Epidermal melanocyte (primary cell): Measurements from ENCODE around the gene HOXA1.
A peak's percentile ranks its signal among the peaks of the same experiment; 100 is the strongest.

Experiments
- DNase-seq: peaks from one replicate; pipeline ENCODE4 v3.0.0; 2011; ENCODE audit warnings: low spot score; ENCODE audit not compliant: insufficient read length

HOXA1 gene

DNA sequence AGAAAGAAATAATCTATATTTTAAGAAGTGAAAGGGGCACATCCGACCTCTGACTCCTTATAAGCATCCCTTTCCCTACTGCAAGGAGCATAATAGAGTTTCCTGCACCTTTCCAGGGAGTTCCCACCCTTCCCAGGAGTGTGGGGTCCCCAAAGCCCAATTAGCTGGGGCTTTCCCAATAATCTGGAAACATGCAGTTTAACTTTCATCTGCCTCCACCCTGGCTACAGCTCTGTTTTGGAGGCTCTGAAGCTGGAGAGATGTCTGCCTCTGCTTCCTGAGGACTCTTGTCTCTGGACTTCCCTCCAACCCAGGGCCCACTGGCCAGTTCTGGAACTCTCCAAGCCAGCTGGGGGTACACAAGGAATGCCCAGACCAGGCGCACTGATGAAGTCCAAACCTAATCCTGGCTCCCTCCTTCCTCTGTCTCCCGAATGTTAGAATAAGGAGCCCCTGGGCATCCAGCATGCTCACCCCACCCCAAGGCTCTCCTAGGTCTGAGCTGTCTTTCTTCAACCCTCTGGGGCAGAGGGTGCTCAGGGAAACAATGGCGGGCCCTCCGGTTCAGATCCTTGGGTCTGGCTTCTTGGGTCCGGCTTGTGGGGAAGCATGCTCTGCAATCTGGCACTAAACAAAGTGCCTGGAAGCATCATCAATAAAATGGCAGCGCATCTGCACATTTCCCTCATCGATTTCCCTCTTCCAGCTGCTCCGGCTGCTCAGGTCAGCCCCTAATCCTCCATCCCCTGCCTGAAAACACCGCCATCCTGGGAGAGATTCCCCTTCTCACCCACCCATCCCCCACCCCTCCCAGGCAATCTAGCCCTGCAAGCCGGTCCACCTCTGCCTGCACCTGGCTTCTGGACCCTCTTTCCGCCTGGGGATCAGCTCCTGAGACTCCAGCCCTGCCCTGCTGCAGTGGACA, 21.4 kb upstream of the HOXA1 start:
- DNase-seq = no peak

- no peak for DNase-seq
These were observed 20.5 kb upstream of the HOXA1 start for GRCh38 chr7:27116031-27116961.

GRCh38 chr7:27115221-27116026, 19.6 kb upstream of the HOXA1 start:
- DNase-seq = no peak

GRCh38 chr7:27114881-27115220, 19.1 kb upstream of the HOXA1 start:
- DNase-seq = no peak

DNA sequence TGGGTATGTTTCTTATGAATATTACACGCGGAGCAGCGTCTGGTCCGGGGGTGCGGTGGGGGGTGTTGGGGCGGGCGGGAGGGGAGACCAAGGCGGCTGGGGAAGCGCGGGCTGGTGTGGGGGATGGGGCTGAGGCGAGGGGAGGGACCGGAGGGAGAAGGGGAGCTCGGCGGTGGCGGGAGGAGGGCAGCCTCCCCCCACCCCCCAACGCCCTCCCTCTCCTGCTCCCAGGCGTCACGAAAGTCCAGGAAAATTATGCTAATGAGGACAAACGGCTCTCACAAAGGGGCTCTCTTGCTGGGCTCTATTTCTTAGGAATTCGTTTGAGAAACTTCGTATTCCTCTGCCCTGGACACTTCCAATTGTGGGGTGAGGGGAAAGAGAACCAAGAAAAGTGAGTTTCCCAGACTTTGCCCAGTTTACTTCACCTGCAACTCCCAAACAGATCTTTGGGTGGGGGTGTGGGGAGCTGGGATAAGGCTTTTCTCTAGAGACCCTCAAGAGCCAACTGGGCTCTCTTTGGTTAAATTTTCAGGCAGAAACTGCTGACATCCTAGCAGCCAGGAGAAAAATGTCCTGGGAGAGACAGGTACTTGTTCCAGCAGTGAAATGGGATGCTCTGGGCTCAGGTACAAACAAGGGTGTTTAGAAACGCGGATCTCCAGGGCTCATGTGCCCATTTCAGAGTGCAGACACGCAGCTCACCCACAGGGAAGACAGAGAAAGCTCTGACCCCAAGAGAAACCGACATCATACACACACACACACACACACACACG, 18.4 kb upstream of the HOXA1 start:
- DNase-seq = no peak

- no peak for DNase-seq
These were observed 17.5 kb upstream of the HOXA1 start for GRCh38 chr7:27112955-27113949.

DNA sequence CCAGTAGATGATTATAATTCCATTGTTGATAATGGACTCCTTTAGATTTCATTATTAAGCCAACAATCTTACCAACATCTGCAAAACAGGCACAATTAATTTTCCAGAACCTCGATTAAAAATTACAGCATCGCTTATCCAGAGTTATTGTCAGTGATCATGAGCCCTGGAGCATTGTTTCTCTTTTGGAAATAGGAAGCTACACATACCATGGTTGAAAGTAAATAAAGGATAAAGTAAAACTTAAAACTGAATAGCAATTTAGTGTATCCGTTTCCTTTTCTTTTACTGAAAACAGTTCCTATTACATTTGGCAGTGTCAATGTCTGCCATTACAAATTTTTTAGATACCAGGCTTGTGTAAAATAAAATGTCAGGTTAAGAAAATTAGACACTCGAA, 16.6 kb upstream of the HOXA1 start:
- DNase-seq = no peak

DNA sequence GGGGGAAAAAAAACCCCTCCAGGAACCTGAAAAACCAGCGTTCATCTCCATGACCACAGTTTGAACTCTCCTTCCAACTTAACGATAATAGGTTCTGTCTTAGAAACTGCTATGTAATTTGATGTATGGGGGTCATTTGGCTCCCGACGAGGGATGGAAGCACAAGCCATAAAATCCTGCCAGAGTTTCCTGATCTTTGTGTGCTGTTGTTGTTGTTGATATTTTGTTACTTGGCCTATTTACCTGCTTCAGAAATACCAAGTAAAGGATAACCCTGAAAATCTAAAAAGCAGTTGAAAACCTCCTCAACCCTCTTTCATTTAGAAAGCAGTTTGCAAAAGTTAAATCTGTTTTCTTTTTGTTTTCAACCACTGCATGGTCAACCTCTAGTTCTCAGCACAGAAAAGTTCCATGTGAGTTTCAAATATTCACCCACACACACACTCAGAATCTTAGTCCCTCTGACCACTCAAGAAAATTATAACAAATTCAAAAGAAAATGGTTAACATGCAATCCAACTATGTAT, 16.0 kb upstream of the HOXA1 start:
- DNase-seq = no peak

GRCh38 chr7:27111042-27111750, 15.4 kb upstream of the HOXA1 start:
- no peak for DNase-seq

DNA sequence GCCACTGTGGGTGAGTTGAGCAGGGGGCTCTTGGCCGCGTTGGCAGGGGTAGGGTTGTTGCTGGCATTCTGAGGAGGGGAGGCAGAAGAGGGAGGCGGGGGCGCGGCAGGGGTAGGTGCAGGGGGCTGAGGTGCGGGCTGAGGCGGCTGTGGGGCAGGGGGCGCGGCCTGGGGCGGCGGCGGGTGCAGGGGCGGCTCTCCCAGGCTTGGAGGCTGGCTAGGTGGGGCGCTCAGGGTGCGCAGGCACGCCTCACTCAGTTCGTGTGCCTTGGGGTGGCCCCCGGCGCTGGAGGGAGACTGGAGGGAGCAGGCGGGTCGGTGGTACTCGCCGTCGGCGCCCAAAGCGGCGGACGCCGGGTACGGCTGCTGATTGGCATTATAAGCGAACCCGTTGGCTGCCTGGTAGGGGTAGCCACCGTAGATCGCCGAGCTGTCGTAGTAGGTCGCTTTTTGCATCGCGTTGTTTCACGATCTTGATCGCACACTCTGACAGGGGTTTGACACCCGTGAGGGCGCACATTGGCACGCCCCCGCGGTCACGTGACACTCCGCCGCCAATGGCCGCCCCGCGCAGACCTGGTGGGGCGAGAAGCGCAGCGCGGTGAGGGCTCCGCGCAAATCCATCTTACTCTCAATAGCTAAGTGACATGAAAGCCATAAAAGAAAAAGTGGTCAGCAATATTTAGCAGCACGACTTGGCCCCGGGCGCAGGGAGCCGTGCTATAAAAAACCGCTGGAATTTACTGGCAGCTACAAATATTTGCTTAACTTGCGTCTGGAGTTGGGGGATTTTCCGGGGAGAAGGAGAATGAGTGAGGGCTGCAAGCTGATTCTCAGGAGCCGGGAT, 14.6 kb upstream of the HOXA1 start:
- DNase-seq = peak; percentile 80

DNA sequence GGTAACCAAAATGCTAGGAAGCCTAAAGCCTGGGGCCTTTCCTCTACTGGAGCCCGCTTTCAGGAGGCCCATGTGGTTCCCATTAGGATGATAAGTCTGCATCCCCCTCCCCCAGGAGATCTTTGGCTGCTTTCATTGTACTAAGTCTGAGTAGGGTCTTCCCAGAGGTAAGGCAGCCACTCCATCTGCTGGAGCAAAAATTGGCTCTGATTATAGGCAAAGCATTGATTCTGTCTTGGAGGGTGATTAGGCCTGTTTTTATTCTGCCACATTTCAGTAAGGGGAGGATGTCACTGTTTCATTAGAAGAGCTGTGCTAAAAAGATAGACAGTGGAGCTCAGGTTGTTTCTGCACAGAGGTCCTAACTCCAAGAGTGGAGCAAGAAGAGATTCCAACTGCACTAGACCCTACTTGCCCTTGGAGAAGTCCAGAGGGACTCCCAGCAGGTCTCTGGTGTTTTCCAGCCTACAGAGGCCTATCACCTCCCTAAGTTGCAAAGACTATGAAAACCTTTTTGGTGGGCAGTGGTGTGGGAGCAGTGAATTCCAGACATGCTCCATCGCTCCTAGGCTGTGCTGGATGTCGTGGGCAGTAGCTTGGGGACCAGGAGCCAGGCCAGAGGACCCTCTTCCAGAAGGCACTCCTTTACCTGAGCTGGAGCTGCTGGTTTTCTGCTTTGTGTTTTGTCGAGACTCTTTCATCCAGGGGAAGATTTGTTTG, 13.8 kb upstream of the HOXA1 start:
- no peak for DNase-seq

DNA sequence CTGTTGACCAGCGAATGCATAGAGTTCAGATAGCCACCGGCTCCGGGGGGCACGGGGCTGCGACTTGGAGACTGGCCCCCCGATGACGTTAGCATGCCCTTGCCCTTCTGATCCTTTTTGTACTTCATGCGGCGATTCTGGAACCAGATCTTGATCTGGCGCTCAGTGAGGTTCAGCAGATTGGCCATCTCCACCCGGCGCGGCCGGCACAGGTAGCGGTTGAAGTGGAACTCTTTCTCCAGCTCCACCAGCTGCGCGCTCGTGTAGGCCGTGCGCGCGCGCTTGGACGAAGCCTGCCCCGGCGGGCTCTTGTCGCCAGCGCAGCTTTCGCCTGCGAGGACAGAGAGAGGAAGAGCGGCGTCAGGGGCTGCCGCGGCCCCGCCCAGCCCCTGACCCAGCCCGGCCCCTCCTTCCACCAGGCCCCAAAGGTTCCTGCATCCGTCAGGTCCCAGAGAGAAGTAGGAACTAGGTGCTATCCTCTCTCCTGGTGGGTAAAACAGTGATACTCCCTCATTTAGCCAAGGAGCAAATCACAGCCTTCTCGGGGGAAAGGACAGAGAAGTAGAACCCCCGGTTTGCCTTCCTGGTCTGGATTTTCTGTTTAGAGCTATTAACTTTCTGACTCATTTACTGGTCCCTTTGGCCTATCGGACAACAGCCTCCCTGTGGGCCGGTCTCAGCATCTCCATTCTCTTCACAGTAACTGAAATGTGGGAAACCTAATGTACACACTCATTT, 12.8 kb upstream of the HOXA1 start:
- DNase-seq = no peak

GRCh38 chr7:27107391-27108381, 11.9 kb upstream of the HOXA1 start:
- DNase-seq = no peak

DNA sequence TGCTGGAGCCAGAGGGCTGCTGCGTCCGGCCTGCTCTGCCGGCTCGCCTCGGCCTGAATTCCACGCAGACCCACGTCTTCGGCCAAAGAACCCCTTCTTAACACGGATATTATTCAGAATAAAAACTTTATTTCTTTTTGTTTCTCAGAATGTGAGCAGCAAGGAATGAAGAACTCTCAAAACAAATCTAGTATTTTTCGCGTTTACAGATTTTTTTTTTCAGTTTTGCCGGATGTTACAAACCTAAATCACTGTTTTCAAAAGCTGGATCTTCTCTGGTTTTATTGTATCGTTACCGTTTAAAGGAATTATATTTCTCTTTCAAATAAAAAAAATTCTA, 11.1 kb upstream of the HOXA1 start:
- no peak for DNase-seq

DNA sequence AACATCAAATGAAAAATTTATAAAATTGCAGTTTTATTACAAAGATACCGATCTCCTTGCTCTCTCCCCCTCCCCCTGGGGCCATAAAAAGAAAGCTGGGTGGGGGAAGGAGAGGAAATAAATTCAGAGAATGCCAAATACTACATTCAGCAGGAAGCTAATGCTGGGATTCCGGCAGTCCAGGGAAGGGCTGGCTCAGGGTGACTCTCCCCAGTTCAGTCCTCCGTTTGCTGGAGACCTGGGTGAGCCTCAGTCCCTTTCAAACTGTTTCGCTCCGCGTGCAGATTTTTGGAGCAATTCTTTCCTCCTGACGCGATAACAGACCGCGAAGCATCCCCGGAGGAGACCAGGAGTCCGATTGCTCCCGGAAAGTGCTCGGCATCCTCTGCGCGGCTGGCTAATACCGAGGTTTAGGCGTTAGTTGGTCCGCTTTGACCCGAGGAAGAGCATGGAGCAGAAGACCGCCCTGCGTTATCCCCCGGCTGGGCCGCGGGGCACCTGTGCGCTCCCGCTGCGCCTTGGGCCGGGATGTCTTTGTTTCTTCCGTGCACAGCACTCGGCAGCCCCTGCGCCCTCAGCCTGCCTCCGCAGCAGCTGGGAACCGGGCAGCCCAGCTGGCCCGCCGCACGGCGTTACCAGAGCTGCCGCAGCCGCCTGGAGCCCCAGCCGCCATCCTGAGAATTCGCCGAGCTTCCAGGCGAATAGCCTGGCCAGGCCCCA, 10.5 kb upstream of the HOXA1 start:
- DNase-seq = no peak
